ENCODE measurements around the gene PLXNA2. TPM values are rescaled to one million over a fixed set of nuclear protein-coding genes. Genes with fewer than 3 reads are reported as not detected.

Gene PLXNA2
- total RNA-seq, 2 experiments from 2014 or later: 0.13 to 0.23 TPM

DNA sequence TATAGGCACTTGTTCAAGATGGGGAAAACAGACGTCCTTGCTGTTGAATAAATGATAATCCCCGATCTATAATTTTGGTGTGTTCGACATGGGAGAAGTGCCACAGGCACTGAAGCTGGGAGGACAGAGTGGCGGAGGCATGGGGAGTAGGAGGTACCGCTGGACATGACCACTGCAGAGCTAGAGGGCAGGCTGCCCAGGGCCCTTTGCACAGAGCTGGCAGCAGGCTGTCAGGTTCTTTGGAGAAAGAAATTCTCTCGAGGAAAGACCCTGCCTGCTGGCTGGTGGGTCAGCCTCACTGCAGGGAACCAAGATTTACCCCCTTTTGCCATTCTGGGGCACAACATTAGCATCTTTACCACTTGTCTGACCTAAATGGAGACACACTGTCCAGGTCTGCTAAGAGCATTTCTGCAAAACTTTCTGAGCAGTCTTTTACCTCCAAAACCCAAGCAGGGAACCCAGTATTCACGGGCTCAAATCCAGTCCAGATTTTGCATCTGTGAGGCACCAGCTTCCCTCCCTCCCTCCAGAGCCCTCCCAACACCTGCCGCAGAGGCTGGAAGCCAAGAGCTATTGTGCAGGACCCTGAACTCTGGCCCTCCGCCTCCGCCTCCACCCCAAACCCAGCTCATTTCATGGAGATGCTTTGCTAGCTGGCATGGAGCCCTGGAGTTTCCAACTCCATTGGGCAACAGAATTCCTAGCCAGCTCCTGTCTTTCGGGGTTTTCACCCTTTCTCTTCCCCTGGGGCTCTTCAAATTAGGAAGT lies 142.3 kb downstream of the PLXNA2 start:
- no peaks in the 10 kb centered on the region for H3K27me3 Mint-ChIP-seq
- CTCF ChIA-PET: interaction anchor here (0.6 to 1.0 kb wide), 5 partner anchors 8 to 232 kb away, joined by 3 to 4 read pairs (median 3); partner anchors contain the start of gene PLXNA2
- H3K36me3 Mint-ChIP-seq (ENCODE audit: low read depth): no peaks in the 10 kb centered on the region
- no peak for TF ChIP-seq CTCF (IDR thresholded peaks at IDR 0.05)
- ATAC-seq (no peak), DNase-seq (no peak)
- no peaks in the 10 kb centered on the region for H3K9me3 Mint-ChIP-seq
- POLR2A ChIA-PET: no interaction called here
- H3K4me3 Mint-ChIP-seq: no peak overlapping the region
- no peak overlapping the region for H3K27ac Mint-ChIP-seq
- intact Hi-C loops (cut with micrococcal nuclease): no loop called here
- no peaks in the 10 kb centered on the region for H3K4me1 Mint-ChIP-seq (ENCODE audit: low read depth)

- no peak for DNase-seq
- H3K9me3 Mint-ChIP-seq: no peaks in the 10 kb centered on the region
- H3K4me1 Mint-ChIP-seq (ENCODE audit: low read depth): no peaks in the 10 kb centered on the region
- intact Hi-C loops (cut with micrococcal nuclease): no loop called here
- H3K27me3 Mint-ChIP-seq: no peaks in the 10 kb centered on the region
- ChIA-PET POLR2A (no interaction called here), CTCF (interaction anchor here (0.6 to 1.0 kb wide), 2 partner anchors 103 to 231 kb away, joined by 3 read pairs; no protein-coding TSS in a partner anchor)
- no peak for TF ChIP-seq CTCF (IDR thresholded peaks at IDR 0.05)
- no peak overlapping the region for H3K4me3 Mint-ChIP-seq
- ATAC-seq: no peak
- H3K36me3 Mint-ChIP-seq (ENCODE audit: low read depth): no peaks in the 10 kb centered on the region
- H3K27ac Mint-ChIP-seq: no peak overlapping the region
Measured at GRCh38 chr1:208100906-208101305, 143.3 kb downstream of the PLXNA2 start.

DNA sequence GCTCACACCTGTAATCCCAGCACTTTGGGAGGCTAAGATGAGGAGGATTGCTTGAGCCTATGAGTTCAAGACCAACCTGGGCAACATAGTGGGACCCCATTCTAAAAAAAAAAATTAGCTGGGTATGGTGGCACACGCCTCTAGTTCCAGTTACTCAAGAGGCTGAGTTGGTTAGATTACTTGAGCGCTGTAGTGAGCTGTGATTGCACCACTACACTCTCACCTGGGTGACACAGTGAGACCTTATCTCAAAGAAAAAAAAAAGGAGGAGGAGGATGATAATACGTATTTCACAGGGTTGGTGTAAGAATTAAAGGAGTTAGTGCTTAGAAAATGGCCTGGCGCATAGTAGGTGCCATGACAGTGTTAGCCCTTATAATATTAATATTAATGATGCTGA lies 144.1 kb downstream of the PLXNA2 start:
- Mint-ChIP-seq H3K36me3 (ENCODE audit: low read depth) (no peaks in the 10 kb centered on the region), H3K27me3 (no peaks in the 10 kb centered on the region), H3K9me3 (no peaks in the 10 kb centered on the region), H3K4me3 (no peak overlapping the region), H3K4me1 (ENCODE audit: low read depth) (no peaks in the 10 kb centered on the region), H3K27ac (no peak overlapping the region)
- CTCF ChIA-PET: no interaction called here
- intact Hi-C loops (cut with micrococcal nuclease): no loop called here
- ATAC-seq: no peak
- no peak for TF ChIP-seq CTCF (IDR thresholded peaks at IDR 0.05)
- no peak for DNase-seq
- POLR2A ChIA-PET: no interaction called here

- H3K27me3 Mint-ChIP-seq: no peaks in the 10 kb centered on the region
- TF ChIP-seq CTCF (IDR thresholded peaks at IDR 0.05): no peak
- CTCF ChIA-PET: no interaction called here
- H3K27ac Mint-ChIP-seq: no peak overlapping the region
- DNase-seq (no peak), ATAC-seq (no peak)
- intact Hi-C loops (cut with micrococcal nuclease): no loop called here
- no peak overlapping the region for H3K4me3 Mint-ChIP-seq
- H3K9me3 Mint-ChIP-seq: no peaks in the 10 kb centered on the region
- H3K36me3 Mint-ChIP-seq (ENCODE audit: low read depth): no peaks in the 10 kb centered on the region
- H3K4me1 Mint-ChIP-seq (ENCODE audit: low read depth): no peaks in the 10 kb centered on the region
- POLR2A ChIA-PET: no interaction called here
Measured at GRCh38 chr1:208098773-208099172, 145.4 kb downstream of the PLXNA2 start.
